Pericardium fibroblast (primary cell): Measurements from ENCODE around the gene CKMT1A. TPM values are rescaled to one million over a fixed set of nuclear protein-coding genes. Genes with fewer than 3 reads are reported as not detected.

ENCODE experiments used
- total RNA-seq: library from RNA; depleted of rRNA; stranded (reverse); fragments of >200 nt; gene quantifications from 2 replicates; pipeline ENCODE4 v1.2.3, GENCODE V29; 2015

CKMT1A gene
- not detected in 2 replicates for total RNA-seq

DNA sequence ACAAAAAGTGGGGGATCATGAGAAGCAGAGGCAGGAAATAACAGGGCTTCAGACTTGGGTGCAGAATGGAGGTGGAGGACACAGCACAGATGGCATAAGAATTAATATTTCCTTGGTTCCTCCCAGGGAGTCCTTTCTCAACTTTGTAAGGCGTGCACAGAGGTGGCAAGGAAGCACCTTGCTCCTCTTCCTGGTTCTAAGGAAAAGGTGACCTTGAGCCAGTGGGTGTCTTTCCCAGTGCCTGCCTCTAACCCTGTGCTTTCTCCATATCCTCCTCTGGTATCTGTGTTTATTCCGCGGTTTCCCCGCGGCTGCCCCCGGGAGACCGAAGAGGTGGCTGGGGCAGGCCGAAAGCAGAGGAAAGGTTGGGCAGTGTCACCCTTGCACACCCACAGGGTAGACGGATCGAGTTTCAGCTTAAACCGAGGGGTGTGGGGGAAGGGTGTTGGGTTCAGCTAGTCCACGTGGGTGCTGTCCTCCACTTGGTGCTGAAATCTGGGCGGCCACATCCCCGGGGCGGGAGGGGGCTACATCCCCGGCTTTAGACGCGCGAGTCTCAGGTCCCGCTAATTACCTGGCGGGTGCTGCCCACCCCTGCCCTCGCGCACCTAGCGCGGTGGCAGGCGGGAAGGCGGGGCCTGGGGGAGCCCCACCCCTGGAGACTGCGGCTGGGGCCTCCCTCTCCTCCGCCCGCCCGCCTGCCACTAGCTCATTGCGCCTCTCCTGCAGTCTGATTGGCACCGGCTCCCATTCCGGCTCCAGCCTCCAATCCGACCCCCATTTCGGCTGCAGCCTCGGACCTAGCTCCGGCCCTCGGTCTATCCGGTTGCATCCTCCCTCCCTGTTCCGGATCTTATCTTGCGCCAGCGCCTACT is at the start of gene CKMT1A:
TSS of gene CKMT1A (plus strand) at position 712 of the 875 bp plus-strand sequence. CDS start 192 bp downstream, outside the sequence.

DNA sequence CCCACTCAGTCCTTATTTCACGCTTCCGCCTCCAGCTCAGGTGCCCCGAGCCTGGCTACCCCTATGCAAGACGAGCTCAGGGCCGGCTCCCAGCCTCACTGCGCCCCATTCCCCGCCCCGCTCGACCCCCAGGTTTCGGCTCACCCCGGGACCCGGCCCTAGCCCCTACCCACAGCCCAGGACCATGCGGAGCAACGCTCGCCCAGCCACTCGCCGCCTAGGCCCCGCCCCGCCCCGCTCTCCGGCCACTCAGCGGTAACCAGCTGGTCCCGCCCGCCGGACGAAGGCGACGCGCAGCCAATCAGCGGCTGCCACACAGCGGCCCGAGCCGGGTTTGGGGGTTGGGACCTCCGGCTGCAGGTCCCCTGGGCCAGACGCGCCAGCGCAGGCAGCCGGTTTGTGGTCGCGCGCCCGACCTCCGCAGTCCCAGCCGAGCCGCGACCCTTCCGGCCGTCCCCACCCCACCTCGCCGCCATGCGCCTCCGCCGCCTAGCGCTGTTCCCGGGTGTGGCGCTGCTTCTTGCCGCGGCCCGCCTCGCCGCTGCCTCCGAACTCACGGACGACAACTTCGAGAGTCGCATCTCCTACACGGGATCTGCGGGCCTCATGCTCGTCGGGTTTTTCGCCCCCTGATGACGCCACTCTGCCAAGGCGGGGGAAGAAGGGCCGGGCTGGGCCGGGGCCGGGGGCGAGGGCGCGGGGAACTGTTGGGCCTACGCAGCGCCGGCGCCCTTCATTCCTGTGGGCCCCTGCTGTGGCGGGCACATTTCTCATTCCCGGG is 44.8 kb upstream of the CKMT1A start, which contains the start of gene CATSPER2:
TSS of gene CATSPER2 (minus strand) at position 196 of the 781 bp plus-strand sequence. CDS start 783 bp downstream, outside the sequence.

GRCh38 chr15:43746245-43746902 is 52.7 kb downstream of the CKMT1A start, which contains the start of gene PDIA3:
Gene PDIA3 (plus strand): TSS chr15:43746438. CDS start chr15:43746540, 102 bp downstream.

Other genes starting within 250 kb of the CKMT1A start
- 18.0 and 18.8 TPM in 2 replicates for gene TP53BP1, start 200.7 kb upstream of the CKMT1A start, total RNA-seq
- gene MAP1A, start 176.3 kb upstream of the CKMT1A start, total RNA-seq, result 9.7 and 25.5 TPM in 2 replicates
- 1.4 and 6.0 TPM in 2 replicates for gene PPIP5K1, start 103.7 kb upstream of the CKMT1A start, total RNA-seq
- not detected in 2 replicates for gene CKMT1B, start 99.8 kb upstream of the CKMT1A start, total RNA-seq
- gene STRC, start 75.1 kb upstream of the CKMT1A start, total RNA-seq, result not detected in 2 replicates
- not detected in 2 replicates for gene CATSPER2, start 45.0 kb upstream of the CKMT1A start, total RNA-seq
- gene PDIA3, start 52.6 kb downstream of the CKMT1A start, total RNA-seq, result 178 and 277 TPM in 2 replicates
- gene ELL3, start 83.1 kb downstream of the CKMT1A start, total RNA-seq, result 0.85 and 3.7 TPM in 2 replicates
- 1,436 and 2,107 TPM in 2 replicates for gene SERF2, start 98.5 kb downstream of the CKMT1A start, total RNA-seq
- gene SERINC4, start 106.4 kb downstream of the CKMT1A start, total RNA-seq, result not detected in 2 replicates
- 7.1 and 10.0 TPM in 2 replicates for gene HYPK, start 106.7 kb downstream of the CKMT1A start, total RNA-seq
- gene MFAP1, start 130.8 kb downstream of the CKMT1A start, total RNA-seq, result 7.6 and 23.2 TPM in 2 replicates
- 0.51 and 4.3 TPM in 2 replicates for gene WDR76, start 133.1 kb downstream of the CKMT1A start, total RNA-seq